Measurements from ENCODE around the gene FFAR3. TPM values are rescaled to one million over a fixed set of nuclear protein-coding genes. Genes with fewer than 3 reads are reported as not detected.
A peak's percentile ranks its signal among the peaks of the same experiment; 100 is the strongest.

FFAR3 gene
- total and polyA plus RNA-seq, 9 of the 15 experiments (the other 6 are each of a cell fraction or from before 2014, with no cell fraction given), result not detected

- TF ChIP-seq TBP (optimal IDR thresholded peaks at IDR 0.05; ENCODE audit: low read depth, low read length) (peak; percentile 42), KAT2B (IDR thresholded peaks at IDR 0.05; ENCODE audit: low read depth, low read length) (no peak), XRCC5 (IDR thresholded peaks at IDR 0.05; ENCODE audit: low read depth, low read length) (no peak), ZNF717 (CRISPR knock-in tag; IDR thresholded peaks at IDR 0.05) (peak; percentile 60; the same call in 1 of the 2 replicates), NR2C2 (CRISPR knock-in tag; IDR thresholded peaks at IDR 0.05) (peak; percentile 37; the same call in 1 of the 2 replicates), NR2C2 (tag; IDR thresholded peaks at IDR 0.05) (peak; percentile 88), TBL1XR1 (IDR thresholded peaks at IDR 0.05; ENCODE audit: low read length in 2 of 2) (no peak; a peak in 2 of 4 replicates), ZNF140 (CRISPR knock-in tag; IDR thresholded peaks at IDR 0.05) (no peak), GATAD2A (IDR thresholded peaks at IDR 0.05) (peak; percentile 10; the same call in 1 of the 2 replicates), STAT5A (IDR thresholded peaks at IDR 0.05; ENCODE audit: borderline replicate concordance, low read length) (no peak), ELK1 (CRISPR knock-in tag; IDR thresholded peaks at IDR 0.05) (no peak), ZNF589 (CRISPR knock-in tag; IDR thresholded peaks at IDR 0.05; ENCODE audit: low read depth) (peak; percentile 91), CBX3 (IDR thresholded peaks at IDR 0.05; ENCODE audit: borderline replicate concordance in 1 of 2, low read length in 2 of 2) (peak in 1 of 2 experiments; percentile 68; a peak in 1 of 3 replicates), ZBED1 (IDR thresholded peaks at IDR 0.05) (no peak), ZNF280B (CRISPR knock-in tag; IDR thresholded peaks at IDR 0.05) (no peak), ZNF224 (CRISPR knock-in tag; IDR thresholded peaks at IDR 0.05) (no peak), ZNF449 (CRISPR knock-in tag; IDR thresholded peaks at IDR 0.05) (peak; percentile 41; the same call in 1 of the 2 replicates)
These were observed 48.6 kb upstream of the FFAR3 start (continued) for GRCh38 chr19:35309481-35310279.
